ENCODE data around the gene USP49.
A peak's percentile ranks its signal among the peaks of the same experiment; 100 is the strongest.
"Not testable (repeated sequence)": the region's sequence is repeated elsewhere in the genome, so short reads cannot be mapped to it uniquely, and the experiment has no call there.

The USP49 gene

DNA sequence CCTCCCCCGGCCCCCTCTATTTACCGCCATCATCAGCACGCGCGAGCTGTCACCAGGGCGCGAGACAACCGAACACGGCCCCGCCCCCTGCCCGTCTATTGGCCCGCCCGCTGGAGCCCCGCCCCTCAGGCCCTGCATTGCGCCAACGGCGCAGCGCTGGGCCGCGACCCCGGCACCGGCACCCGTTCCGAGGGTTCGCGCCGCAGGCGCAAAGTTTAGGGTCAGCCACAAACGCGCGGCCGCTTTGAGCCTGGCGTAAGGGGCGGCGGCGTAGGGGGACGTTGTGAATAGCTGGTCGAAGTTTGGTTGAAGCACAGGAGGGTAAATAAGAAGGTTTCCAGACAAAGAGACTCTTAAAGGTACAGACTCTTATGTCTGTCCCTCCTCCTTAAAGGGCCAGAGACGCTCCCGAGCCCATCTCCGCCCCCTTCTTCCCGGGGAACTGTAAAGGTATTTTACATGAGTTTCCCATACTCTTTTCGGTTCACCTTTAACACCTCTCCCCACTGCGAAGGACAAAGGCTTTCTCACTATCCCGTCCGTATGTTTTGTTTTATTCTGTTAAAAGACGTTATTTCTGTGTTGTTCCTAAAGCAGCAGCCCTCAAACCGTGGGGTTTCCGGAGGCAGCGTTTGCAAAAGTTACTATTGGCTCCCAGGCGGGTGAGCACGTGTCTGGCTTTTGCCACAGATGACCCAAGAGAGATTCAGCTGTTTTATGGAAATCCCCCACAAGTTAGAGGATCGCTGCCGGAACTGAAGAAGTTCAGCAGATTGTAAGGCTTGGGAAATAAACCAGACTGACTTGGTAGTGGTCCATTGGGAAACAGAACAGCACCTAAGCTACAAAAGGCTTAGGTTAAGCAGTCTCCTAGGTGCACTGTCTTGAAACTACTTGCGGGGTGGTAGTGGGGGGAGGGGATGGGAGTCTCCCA lies at the start of gene USP49:
TSS of gene USP49 (minus strand) at position 76 of the 934 bp plus-strand sequence. CDS start 88,392 bp downstream, outside the sequence.
- DNase-seq = peak; percentile 95

DNA sequence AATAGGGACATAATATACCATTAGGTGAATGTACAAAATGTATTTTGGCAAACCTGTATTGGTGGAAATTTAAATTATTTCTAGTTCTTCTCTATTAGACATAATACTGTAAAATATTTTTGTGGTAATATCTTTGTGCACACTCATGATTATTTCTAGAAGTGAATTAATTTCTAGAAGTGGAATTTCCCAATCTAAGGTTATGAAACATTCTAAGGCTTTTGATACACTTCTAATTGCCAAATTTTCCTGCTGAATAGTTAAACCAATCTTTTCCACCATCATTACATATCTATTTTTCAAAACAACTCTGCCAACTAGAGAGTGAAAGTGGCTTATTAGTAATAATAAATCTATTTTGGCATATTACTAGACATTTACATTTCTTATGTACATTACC lies 48.3 kb upstream of the USP49 start:
- no peak for DNase-seq

DNA sequence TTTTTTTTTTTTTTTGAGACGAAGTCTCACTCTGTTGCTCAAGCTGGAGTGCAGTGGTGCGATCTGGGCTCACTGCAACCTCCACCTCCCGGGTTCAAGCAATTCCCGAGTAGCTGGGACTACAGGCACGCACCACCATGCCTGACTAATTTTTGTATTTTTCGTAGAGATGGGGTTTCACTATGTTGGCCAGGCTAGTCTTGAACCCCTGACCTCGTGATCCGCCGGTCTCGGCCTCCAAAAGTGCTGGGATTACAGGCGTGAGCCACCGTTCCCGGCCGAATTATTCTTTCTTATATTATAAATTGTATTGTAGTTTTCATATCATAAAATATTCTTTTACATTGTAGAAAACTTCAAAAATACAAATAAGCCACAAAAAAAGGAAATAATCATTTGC lies 47.7 kb upstream of the USP49 start:
- not testable (repeated sequence) for DNase-seq

GRCh38 chr6:41942067-41942851 lies 47.1 kb upstream of the USP49 start:
- DNase-seq = no peak

- peak; percentile 91 for DNase-seq
Observed at GRCh38 chr6:41941280-41942066, 46.3 kb upstream of the USP49 start, which contains the start of gene CCND3. TSS of gene CCND3 (minus strand) at chr6:41941808. CDS start at chr6:41941649, 159 bp downstream.

GRCh38 chr6:41940759-41941279 lies 45.6 kb upstream of the USP49 start:
- peak; percentile 33 for DNase-seq

DNA sequence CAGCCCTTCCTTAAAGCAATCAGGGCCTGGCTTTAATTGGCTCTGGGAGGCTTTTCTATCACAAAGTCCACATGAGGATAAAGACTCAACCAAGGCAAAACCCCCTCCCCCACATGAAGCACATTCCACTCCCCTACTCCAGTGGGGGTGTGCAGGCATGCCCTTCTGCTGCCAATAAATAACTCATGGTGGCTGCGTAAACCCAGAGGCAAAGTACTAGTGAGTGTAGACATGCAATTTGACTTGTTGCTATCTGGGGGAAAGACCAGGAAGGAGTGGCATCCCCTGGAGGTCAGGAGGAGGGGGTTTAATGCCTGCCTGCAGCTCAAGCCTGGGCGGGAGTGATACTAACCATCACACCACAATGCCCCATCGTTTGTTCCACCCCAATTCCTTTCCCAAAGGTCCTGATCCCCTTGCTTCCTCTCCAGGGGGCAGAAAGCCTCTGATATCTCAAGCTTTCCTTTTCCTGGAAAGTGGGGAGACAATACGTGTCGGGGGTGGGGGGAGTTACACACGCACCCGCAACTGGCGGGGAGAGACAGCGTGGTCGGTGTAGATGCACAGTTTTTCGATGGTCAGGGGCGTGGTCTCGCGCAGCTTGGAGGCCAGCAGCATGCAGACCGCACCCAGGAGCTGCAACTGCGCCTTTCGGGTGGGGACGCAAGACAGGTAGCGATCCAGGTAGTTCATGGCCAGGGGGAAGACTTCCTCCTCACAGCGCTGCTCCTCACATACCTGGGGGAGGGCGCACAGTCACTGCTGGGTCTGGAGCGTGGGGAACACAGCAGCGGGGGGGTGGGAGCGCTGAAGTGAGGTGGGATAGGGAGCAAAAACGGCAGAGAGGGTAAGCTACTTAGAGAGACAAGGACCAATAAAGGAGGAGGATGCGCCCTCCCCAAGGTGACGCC lies 44.9 kb upstream of the USP49 start:
- no peak for DNase-seq

GRCh38 chr6:41939176-41939847 lies 44.1 kb upstream of the USP49 start:
- DNase-seq = no peak

DNA sequence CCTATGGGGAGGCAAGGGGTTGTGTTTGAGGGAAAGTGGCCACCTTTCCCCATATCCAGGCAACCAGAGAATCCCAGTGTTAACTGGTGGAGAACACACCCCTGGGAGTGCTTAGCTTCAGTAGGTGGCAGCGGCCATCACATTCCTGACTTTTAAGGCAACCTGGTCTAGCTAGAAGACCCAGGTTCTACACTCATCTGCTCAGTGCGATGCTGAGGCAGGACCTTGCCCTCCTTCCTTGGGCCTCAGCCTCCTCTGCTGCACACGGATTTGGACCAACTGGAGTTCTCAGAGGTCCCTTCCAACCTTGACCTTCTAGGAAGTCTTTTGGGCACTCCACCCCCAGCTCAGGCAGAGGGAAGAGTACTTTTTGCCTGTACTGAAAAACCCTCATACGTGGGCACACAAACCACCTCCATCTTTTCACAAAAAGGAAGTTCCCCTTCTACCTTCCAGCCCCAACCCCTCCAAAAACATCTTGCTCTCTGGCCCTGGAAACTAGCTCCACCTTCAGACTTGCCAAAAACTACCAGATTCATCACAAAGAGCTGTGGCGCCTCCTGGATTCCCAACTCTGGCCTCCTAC lies 43.5 kb upstream of the USP49 start:
- no peak for DNase-seq

DNA sequence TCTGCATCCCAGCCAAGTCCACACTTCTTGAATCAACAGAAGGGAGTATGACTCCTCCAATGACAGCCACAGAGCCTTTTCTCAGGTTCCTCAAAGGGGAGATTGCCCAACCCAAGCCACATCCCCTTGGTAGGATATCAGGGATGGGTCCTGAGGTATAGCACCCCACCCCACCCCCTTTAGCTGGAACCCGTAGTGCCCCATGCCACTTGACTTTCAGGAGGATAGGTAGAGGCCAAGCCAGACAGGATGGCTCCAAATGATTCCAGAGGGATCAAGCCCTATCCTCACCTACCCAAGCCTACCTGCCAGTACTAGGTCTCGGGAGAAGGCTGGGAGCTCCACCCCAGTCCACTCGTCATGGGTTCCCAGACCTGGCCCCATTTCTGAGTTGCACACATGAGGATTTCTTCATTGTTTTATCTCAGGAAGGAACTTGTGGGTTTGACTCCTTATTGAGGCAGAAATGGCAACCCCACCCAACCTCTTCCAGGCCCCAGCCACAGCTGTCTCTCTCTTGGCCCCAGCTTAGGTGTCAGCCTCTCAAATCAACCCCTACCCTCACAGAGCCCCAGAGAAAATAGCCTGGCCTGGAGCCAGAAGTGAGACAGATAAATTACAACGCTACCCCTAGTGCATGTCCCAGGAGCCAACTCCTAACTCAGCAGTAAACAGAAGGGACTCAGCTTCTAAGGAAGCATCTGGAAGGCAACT lies 42.8 kb upstream of the USP49 start:
- DNase-seq = no peak

GRCh38 chr6:41937472-41937860 lies 42.3 kb upstream of the USP49 start:
- DNase-seq = no peak

- peak; percentile 54 for DNase-seq
Observed at GRCh38 chr6:41936073-41936837, 41.1 kb upstream of the USP49 start.

GRCh38 chr6:41935685-41936072 lies 40.5 kb upstream of the USP49 start:
- DNase-seq = no peak

- no peak for DNase-seq
Observed at GRCh38 chr6:41935193-41935574, 40.0 kb upstream of the USP49 start.

- DNase-seq = no peak
Observed at GRCh38 chr6:41934278-41935192, 39.4 kb upstream of the USP49 start.

- no peak for DNase-seq
Observed at GRCh38 chr6:41932378-41932777, 37.2 kb upstream of the USP49 start.

DNA sequence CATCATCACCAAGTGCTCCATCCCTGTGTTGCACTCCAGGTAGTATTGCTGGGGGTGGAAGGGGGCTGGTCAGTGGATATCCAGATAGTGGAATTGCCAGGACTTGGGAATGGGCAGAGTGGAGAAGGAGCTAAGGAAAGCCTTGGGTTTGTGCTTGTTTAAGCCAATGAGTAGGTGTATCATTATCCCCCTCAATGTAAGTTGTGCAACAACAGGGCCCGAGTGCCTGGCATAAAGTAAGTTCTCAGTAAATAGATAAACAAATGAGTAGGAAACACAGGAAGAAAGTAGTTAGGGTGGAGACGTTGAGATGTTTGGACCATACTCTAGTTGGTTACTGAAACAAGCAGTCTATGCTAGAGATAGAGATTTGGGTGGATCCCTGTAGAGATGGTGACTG lies 36.6 kb upstream of the USP49 start:
- DNase-seq = no peak

DNA sequence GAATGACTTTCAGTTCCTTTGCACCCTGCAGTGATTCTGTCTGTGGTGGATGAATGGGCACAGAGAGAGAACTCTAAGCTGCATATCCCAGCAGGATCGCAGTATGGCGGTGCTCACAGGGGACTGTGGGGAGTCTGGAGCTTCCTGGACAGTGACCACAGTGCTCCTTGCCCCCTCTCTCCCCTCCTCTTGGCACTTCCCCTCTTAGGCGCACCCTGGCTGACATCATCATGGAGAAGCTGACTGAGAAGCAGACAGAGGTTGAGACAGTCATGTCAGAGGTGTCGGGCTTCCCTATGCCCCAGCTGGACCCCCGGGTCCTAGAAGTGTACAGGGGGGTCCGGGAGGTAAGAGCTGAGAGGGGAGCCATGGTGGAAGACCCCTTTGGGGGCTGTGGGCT lies 34.7 kb upstream of the USP49 start:
- no peak for DNase-seq
